ENCODE measurements around the gene IL34.

IL34 gene

GRCh38 chr16:70684146-70685060, 38.0 kb downstream of the IL34 start:
- DNase-seq (ENCODE audit: low read depth) = no peak
- TF ChIP-seq CTCF (conservative IDR thresholded peaks at IDR 0.05; ENCODE audit: low read depth, low read length) = no peak
- peak overlapping the region; percentile 85 for H3K4me3 ChIP-seq (ENCODE audit: low read depth, low read length)

DNA sequence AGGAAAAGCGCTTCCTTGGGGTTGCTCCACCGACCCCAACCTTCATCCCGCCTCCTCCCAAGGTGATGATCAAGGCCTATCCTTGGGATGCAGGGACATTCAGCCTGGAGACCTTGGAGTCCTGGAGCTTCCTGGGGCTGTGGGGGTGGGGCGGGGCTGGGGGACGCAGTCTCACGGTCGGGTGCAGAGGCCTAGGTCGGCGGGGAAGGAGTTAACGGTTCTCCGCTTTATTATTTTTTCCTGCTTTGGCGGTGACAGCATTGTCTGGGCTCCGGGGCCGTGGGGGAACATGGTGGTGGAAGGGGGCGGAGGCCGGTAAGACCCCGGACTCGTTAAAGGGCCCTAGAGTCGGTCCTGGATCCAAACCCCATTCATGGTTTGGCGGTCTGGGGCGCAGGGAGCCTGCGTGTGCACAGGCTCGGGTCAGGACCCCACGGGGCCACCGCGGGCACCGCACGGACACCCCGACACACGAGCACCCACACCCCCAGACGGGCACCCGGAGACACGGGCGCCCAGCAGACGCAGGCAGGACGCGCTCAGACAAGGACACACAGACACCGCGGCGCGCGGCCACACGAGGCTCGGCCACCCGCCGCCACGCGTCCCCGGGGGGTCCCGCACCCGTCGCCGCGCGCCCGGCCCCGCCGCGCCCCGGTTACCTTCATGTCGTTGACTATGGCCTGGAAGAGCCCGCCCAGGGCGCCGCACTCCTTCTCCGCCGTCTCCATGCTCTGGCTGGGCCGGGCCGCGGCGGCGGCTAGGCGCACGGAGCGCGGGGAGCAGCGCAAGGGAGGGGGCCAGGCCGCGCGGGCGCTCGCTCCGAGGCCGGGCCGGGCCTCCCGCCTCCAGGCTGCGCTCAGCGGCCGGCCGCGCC, 38.9 kb downstream of the IL34 start:
- TF ChIP-seq CTCF (conservative IDR thresholded peaks at IDR 0.05; ENCODE audit: low read depth, low read length) = no peak
- no peak for DNase-seq (ENCODE audit: low read depth)
- H3K4me3 ChIP-seq (ENCODE audit: low read depth, low read length) = peak overlapping the region; percentile 85

DNA sequence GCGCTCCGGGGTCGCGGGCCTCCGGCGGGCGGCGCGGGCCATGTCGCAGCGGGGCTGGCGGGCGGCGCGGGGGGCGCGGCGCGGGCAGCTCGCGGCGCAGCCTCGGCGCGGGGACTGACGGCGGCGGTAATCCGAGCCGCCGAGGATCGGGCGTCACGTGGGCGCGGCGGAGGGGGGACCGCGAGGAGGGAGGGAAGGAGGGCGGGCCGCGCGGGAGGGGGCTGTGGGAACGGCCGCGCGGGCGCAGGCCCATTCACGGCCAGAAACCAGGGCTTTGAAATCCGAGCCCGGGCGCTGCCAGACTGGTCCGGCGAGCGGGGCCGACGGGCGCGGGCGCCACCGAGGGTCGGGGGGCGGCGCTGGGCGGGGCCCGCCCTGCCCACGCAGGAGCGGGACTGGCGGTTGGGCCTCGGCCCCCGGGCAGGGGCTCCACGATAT, 39.6 kb downstream of the IL34 start, which contains the start of gene MTSS2:
Gene MTSS2 (minus strand): TSS at position 116 of the 438 bp plus-strand sequence. CDS start 262 bp downstream, outside the sequence.
- peak within 1 kb of the TSS; percentile 85 for H3K4me3 ChIP-seq (ENCODE audit: low read depth, low read length)
- no peak for TF ChIP-seq CTCF (conservative IDR thresholded peaks at IDR 0.05; ENCODE audit: low read depth, low read length)
- DNase-seq (ENCODE audit: low read depth) = peak; percentile 89

- TF ChIP-seq CTCF (conservative IDR thresholded peaks at IDR 0.05; ENCODE audit: low read depth, low read length) = no peak
- H3K4me3 ChIP-seq (ENCODE audit: low read depth, low read length) = peak overlapping the region; percentile 85
- DNase-seq (ENCODE audit: low read depth) = no peak
Measured at GRCh38 chr16:70686376-70687101, 40.2 kb downstream of the IL34 start.

DNA sequence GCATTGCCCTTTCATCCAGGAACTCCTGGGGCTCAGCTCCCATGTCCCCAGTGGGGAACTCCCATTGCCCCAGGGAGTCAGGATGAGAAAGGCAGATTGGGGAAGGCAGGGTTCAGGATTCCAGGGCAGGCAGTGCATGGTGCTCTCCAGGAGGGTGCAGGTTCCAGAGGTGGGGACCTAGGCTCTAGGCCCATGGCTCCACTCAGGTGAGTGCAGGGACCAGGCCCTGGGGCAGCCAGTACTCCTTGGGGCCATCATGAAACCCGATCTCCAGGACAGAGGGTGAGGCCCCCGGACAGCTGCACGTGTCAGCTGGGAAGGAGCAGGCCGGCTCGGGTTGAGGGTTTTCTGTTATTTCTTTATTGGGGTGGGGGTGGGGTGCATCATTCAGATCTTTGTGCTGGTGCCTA, 40.7 kb downstream of the IL34 start:
- peak; percentile 21 for DNase-seq (ENCODE audit: low read depth)
- no peak overlapping the region for H3K4me3 ChIP-seq (ENCODE audit: low read depth, low read length)
- no peak for TF ChIP-seq CTCF (conservative IDR thresholded peaks at IDR 0.05; ENCODE audit: low read depth, low read length)

- no peak for DNase-seq (ENCODE audit: low read depth)
- no peak overlapping the region for H3K4me3 ChIP-seq (ENCODE audit: low read depth, low read length)
- TF ChIP-seq CTCF (conservative IDR thresholded peaks at IDR 0.05; ENCODE audit: low read depth, low read length) = no peak
Measured at GRCh38 chr16:70687671-70688245, 41.4 kb downstream of the IL34 start.
